Left ventricle myocardium inferior (tissue), 1 donor: Measurements from ENCODE around the gene FKBP5. TPM values are rescaled to one million over a fixed set of nuclear protein-coding genes. Genes with fewer than 3 reads are reported as not detected.

Source experiments
- DNase-seq: peaks from one replicate; pipeline ENCODE4 v3.0.0-alpha.2; 2020
- H3K27ac ChIP-seq: fragments of 200-600 bp; replicated peaks from 2 replicates; pipeline ENCODE4 v1.8.0; 2021
- H3K27me3 ChIP-seq: fragments of 200-600 bp; 2 replicates; pipeline ENCODE4 v1.8.0; 2021; ENCODE audit warnings: low read depth
- H3K36me3 ChIP-seq: fragments of 200-600 bp; 2 replicates; pipeline ENCODE4 v1.8.0; 2021
- H3K4me1 ChIP-seq: fragments of 200-600 bp; 2 replicates; pipeline ENCODE4 v1.8.0; 2021
- H3K4me3 ChIP-seq: fragments of 200-600 bp; 2 replicates; pipeline ENCODE4 v1.8.0; 2021; ENCODE audit warnings: mild to moderate bottlenecking, moderate library complexity
- H3K9me3 ChIP-seq: fragments of 200-600 bp; replicated peaks from 2 replicates; pipeline ENCODE4 v1.8.0; 2021
- CTCF ChIP-seq: fragments of 200-600 bp; IDR thresholded peaks from 2 replicates; pipeline ENCODE4 v1.8.0; 2021; ENCODE audit warnings: antibody characterized with exemption, mild to moderate bottlenecking, borderline replicate concordance
- intact Hi-C: fragments of 100-400 bp; cut with micrococcal nuclease; formaldehyde crosslinking; loops from one replicate; pipeline ENCODE4 v1.11.0; 2022
- total RNA-seq: library from RNA; stranded (reverse); fragmentation: NEBNext Ultra II Directional; extraction: Animal tissue kit (Norgen Biotek cat#: 25700); gene quantifications from one replicate; pipeline ENCODE4 v1.2.1, GENCODE V29; 2021
- donor health status: DM: no; HTN: yes; CAD: no; lungs with severe emphysema.

FKBP5 gene
- total RNA-seq, 1 donor from 2014 or later, result 101 TPM

- intact Hi-C loops, result loop anchor here (5.0 kb wide), 1 partner anchor 104 kb away; no protein-coding TSS in a partner anchor
- peak overlapping the region; percentile 99 for H3K27ac ChIP-seq
- peaks cover 81% of the 10 kb centered on the region for H3K4me1 ChIP-seq
- no peak for DNase-seq
- H3K36me3 ChIP-seq, result peaks cover 18% of the 10 kb centered on the region
- no peaks in the 10 kb centered on the region for H3K27me3 ChIP-seq
- H3K4me3 ChIP-seq, result peak overlapping the region; percentile 97
- H3K9me3 ChIP-seq, result no peaks in the 10 kb centered on the region
- no peak for TF ChIP-seq CTCF
Measured at GRCh38 chr6:35686436-35686835, 2.3 kb downstream of the FKBP5 start.

- Histone ChIP-seq H3K27me3 (no peaks in the 10 kb centered on the region), H3K27ac (no peak overlapping the region), H3K36me3 (peaks cover 31% of the 10 kb centered on the region), H3K9me3 (no peaks in the 10 kb centered on the region), H3K4me3 (no peak overlapping the region), H3K4me1 (peaks cover 84% of the 10 kb centered on the region)
- intact Hi-C loops, result no loop called here
- TF ChIP-seq CTCF, result no peak
- DNase-seq, result no peak
Measured at GRCh38 chr6:35683267-35683666, 5.4 kb downstream of the FKBP5 start.

GRCh38 chr6:35681298-35681697 lies 7.4 kb downstream of the FKBP5 start:
- no peaks in the 10 kb centered on the region for H3K27me3 ChIP-seq
- peaks cover 33% of the 10 kb centered on the region for H3K36me3 ChIP-seq
- no peak for DNase-seq
- H3K9me3 ChIP-seq, result no peaks in the 10 kb centered on the region
- H3K27ac ChIP-seq, result no peak overlapping the region
- H3K4me1 ChIP-seq, result peaks cover 84% of the 10 kb centered on the region
- intact Hi-C loops, result no loop called here
- TF ChIP-seq CTCF, result no peak
- no peak overlapping the region for H3K4me3 ChIP-seq

GRCh38 chr6:35679399-35679798 lies 9.3 kb downstream of the FKBP5 start:
- Histone ChIP-seq H3K27me3 (no peaks in the 10 kb centered on the region), H3K9me3 (no peaks in the 10 kb centered on the region), H3K4me3 (no peak overlapping the region), H3K36me3 (peaks cover 28% of the 10 kb centered on the region), H3K4me1 (peaks cover 82% of the 10 kb centered on the region), H3K27ac (no peak overlapping the region)
- intact Hi-C loops, result no loop called here
- no peak for DNase-seq
- no peak for TF ChIP-seq CTCF

- H3K4me3 ChIP-seq, result no peak overlapping the region
- no peaks in the 10 kb centered on the region for H3K27me3 ChIP-seq
- peaks cover 82% of the 10 kb centered on the region for H3K4me1 ChIP-seq
- no peaks in the 10 kb centered on the region for H3K9me3 ChIP-seq
- no peak for DNase-seq
- peaks cover 22% of the 10 kb centered on the region for H3K36me3 ChIP-seq
- intact Hi-C loops, result no loop called here
- H3K27ac ChIP-seq, result no peak overlapping the region
- TF ChIP-seq CTCF, result no peak
Measured at GRCh38 chr6:35678814-35679213, 9.9 kb downstream of the FKBP5 start.
